COLO668 (cell line): Measurements from ENCODE around the gene GPR158.

Experiments
- DNase-seq: peaks from one replicate; lab custom pipeline; 2025; ENCODE audit not compliant: unreplicated experiment; lab: John Stamatoyannopoulos, UW

GPR158 gene

DNA sequence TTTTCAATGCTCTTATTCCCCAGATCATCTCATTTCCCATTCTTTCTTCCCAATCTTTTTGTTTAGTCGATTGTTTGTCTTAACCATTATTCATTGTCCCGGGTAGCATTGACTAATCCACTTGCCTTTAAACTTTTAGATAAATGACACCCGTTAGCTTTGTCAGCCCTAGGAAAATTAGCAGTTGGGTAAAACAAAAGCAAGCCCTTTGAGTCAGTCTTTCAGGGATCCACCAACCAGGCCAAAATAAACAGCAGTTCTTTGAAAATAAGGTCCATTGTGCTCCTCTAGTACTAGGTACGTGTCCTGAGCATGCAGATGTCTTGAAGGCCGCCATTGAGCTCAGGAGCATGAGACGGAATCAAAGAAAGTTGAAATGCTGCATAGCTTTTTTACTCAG is 389.6 kb downstream of the GPR158 start:
- DNase-seq = no peak

DNA sequence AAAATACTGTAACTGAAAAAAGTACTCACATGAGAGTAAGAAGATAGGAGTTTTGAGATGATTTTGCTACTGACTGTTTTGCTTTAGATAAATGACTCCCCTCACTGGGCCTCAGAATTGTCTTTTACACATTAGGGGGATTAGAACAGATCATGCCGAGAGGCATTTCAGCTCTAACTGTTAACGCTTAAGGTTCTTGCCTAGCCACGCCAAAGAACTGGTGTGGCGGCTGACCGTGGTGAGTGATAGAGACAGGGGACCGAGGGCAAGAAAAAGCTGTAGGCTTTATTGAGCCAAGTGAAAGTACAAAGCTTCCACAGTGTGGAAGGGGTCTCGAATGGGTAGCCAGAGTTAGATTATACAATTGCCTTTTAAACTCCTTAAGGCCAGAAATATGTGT is 390.8 kb downstream of the GPR158 start:
- DNase-seq = no peak

DNA sequence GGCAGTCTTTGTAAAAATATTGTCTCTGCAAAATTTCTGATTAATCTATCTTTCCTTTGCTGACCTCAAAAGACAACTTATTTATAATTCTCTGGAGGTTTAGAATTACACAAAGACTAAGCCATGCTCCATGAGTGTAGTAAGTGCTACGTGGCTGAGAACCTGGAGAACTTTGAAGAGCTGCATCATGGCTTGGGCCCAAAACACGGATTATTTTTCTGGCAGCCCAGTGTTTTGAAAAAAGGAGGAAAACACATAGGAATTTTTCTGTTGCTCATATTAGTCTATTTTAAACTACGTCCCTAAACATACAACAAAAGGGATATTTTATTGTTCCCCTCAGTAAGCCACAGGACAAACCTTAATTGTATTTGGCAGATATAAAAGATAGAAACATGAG is 398.5 kb downstream of the GPR158 start:
- no peak for DNase-seq

DNA sequence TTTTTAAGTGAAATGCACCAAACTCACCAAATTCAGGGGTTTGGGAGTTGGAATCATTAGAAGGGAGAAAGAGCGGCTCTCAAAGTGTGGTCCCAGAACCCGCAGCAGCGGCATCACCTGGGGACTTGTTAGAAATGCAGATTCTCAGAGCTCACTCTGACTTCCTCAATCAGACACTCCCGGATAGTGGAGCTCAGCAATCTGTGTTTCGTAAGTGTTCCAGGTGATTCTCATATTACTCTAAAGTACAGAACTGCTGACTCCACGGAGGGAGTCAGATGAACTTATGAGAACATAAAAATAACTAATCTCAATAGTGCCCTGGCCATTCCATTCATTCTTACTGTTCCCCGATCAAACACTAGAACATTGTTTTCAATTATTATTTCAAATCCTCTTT is 400.5 kb downstream of the GPR158 start:
- DNase-seq = no peak

DNA sequence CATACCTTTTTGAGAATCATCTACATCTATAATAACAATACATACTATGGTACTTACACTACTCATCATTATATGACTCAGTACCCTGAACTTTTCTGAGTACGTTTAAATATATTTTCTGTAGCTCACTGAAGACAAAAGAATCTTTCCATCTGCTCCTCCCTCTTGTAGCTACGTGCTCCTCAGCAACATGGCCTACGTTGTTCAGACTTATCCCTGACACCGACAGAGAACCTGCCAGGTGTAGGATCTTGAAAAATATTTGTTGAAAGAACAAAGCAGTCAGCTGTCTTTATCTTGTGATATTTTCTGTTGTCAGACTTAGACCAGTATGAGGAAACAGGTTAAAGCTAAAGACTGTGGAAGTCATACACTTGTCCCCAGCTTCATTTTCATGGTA is 403.3 kb downstream of the GPR158 start:
- DNase-seq = no peak

DNA sequence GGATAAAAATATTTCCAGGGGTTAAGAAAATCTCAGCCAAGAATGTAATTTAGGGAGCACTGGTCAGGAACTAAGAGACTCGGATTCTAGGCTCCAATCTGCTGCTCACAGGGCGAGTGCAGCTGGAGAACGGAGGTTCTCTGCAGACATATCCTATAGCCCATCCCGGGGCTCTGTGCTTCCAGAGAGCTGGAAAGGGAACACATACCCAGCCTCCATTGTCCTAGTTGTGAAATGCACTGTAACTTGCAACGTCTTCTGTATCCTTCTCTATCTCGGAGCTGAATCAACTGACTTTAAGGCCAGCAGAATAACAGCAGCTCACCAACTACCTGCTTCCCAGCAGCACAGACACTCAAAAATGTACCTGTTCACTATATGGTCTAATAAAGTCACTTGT is 408.2 kb downstream of the GPR158 start:
- no peak for DNase-seq

DNA sequence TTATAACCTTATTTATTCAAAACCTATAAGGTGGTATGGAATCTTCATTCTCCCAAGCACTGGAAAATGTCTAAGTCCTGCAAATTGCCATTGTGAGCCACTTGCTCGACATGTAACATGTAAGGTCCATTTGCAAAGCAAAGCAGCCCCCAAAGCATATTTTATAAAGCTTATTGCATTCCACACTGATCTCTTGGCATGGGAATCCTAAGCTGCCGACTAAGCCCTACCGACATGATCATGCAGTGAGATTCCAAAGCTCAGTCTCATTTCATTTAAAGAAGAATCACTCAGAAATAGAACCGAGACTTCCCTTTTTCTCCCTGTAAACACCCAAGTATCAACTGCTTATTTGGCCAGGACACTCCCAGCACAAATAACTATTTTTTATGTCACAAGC is 425.9 kb downstream of the GPR158 start:
- DNase-seq = no peak

DNA sequence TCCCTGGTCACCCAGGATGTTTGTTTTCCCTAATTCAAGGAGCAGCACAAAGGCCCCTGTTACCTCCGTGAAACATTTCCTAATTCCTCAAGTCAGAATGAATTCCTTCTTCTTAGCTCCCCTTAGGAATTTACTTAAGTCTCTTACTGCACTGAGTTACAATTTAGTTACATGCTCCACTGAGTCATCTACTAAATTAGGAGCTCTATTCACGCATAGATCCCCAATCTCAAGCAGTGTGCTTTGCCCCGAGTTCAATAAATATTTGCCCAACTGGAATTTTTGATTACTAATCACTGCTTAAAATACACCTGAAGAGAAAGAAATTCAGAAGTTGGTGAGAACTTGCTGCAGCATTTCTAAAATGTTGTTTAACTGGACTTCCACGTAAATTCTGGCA is 429.8 kb downstream of the GPR158 start:
- DNase-seq = no peak

DNA sequence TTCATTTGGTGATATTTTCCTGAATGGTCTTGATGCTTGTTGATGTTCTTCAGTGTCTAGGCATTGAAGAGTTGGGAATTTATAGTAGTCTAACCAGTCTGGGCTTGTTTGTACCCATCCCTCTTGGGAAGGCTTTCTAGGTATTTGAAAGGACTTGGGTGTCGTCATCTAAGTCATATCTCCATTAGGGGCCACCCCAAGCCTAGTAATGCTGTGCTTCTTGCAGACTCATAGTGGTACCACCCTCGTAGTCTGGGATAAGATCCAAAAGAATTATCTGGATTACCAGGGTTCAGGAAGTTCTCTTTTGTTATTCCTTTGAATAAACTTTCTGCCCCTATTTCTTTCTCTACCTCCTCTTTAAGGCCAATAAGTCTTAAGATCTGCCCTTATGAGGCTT is 439.9 kb downstream of the GPR158 start:
- no peak for DNase-seq

DNA sequence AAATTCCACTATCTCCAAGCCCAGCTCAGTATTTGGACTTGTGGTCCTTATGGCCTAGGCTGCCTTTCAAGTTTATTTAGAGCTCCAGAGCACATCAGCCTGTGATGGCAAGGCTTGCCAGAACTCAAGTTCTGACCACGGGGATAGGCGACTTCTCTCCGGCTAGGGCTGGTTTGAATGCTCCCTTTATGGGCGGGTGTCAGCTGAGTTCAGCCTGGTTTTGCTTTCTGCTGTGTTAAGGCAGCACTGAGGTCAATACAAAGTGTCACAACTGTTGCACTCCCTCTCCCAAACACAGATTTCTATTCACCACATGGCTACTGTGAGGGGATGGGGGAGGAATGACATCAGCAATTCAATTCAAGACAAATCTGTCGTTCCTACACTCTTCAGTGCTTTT is 441.1 kb downstream of the GPR158 start:
- no peak for DNase-seq

DNA sequence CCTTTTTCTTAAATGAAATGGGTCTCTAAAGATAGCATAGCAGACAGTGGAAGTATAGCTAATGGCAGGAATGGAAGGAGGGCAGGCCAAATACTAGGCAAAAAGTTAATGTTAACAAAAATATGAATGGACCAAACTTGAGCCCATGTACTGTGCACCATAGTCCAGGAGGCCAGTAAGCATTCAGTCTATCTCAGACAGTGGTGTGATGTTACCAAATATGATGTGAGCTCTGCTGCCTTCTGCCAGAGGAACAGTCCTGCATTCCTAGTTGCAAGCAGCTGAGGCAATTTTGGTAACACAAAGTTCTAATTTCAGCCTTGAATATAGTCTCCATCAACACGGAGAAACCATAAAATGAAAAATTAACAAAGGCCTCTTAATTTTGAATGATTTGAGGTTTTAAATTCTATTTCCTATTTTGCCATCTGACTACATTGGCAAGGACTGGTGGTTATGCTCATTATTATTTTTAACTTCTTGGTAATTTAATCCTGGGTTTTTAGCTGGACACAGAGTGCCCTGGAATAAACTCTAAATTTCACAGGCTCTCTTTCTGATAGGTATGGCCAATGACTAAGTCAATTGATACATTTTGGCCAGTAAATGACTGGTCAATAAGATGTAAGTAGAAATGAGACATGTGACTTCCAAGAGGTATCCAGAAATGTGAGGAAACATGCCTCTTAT is 442.2 kb downstream of the GPR158 start:
- no peak for DNase-seq

DNA sequence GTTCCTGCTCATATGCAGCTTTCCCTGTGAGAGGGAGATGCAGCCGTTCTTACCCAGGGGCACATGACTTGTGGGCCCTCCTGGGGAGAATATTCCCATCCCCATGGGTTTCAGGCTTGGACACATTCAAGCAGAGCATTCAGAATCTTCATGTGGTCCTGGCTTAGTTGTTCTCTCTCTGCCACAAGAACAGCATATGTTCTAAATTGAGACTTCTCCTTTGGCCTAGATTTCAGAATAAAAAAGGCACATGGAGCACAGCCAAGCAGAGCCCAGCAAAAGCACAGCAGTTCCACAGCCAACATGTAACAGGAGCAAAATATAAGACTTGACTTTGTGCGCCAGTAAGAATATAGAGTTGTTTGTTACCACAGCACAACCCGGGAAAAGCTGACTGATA is 452.8 kb downstream of the GPR158 start:
- DNase-seq = no peak

DNA sequence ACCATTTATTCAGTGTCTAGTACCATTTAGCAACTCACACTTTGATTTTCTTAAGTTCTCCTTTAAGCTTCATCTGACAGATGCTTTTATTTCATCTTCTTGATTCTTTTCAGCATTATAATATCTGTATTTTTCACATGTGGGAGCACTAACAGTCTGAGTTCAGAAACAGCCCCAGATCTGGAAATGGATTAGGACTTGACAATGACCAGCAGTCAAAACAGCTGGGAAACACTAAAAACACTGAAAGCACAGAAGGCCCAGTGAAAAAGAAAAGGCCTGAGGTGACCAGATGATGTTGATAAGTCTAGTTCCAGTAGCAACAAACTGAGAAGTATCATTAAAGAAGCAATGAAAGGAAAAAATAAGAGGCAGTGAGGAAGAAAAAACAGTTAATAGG is 454.5 kb downstream of the GPR158 start:
- DNase-seq = no peak

DNA sequence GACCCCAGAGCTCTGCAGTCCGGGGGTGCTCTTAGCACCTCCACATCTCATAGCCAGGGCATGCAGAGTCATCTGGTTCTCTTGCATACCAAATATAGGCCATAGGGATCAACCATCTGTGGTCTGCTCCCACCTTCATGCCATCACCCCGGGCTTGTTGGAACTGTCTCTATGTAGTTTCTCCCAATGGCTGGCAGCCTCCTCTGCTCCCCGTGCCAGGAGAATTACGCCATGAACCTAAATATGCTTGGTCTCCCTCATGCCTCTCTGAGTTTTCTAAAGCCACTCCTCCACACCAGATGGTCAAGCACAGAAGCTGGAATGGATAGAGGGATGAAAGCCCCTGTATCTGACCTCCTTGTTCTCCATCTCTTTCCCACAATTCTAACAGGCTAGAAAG is 456.7 kb downstream of the GPR158 start:
- DNase-seq = no peak

DNA sequence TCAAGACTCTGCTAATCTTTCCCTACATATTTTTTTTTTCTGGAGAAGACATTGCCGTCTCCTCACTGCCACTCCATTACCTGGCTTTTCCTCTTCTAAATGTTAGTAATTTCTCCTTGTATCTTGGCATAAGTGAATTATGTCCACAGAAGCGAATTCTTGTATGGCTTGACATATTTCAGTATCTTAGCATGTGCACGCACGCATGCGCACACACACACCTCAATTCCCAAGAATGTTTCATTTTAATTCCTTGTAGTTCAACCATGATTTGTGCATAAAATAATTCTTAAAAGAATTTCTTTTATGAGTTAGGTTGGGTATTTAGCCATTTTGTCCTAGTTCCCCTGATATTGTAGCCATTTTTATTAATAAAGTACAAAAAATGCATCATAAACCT is 458.0 kb downstream of the GPR158 start:
- no peak for DNase-seq

DNA sequence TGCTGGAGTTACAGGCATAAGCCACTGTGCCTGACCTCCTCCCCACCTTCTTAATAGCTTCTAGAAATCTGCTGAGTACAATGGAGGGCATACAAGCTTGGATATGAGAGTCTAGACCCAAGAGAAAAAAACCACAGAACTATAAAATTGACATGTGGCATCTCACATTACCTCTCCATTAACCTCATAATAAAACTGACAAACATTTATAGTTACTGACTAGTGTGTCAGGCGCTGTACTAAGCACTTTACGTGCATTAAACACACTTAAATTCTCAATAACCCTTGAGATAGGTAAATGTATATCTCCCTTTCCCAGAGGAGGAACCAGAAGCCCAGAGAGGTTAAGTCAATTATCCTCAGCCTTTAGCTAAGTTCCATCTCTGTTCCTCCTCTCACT is 458.7 kb downstream of the GPR158 start:
- DNase-seq = no peak

DNA sequence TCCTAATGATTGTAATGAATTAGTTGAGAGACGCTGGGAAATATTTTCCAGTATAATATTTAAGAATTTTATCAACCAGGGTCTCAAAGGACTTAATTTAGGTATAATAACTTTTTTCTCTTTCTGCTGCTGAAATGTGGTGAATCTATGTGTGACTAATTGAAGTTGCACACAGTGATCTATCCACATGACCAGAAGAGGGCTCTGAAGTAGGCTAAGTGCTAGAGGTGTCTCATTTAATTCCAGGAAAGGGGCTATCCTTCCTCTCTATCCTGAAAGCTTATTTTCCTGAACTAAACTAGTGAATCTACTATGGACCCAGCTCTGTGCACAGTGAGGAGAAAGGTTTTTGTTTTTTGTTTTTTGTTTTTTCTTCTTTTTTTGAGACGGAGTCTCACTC is 464.8 kb downstream of the GPR158 start:
- DNase-seq = no peak

DNA sequence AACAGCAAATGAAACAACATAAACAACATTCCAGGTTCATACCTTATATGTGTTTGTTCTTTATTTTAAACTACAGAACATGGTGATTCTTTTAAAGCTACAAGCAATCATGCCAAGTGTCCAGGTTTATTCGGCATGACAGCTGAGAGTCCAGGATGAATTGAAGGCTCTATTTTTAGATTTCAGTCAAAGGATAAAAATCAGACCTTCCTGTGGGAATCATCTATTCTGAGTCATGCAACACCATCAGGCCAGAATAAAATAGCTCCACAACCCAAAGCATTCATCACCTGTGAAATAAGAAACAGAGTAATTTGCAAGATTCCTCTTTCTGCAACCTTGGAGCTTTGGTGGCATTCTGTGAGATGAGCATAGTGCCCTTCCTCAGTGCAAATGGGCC is 466.8 kb downstream of the GPR158 start:
- no peak for DNase-seq

DNA sequence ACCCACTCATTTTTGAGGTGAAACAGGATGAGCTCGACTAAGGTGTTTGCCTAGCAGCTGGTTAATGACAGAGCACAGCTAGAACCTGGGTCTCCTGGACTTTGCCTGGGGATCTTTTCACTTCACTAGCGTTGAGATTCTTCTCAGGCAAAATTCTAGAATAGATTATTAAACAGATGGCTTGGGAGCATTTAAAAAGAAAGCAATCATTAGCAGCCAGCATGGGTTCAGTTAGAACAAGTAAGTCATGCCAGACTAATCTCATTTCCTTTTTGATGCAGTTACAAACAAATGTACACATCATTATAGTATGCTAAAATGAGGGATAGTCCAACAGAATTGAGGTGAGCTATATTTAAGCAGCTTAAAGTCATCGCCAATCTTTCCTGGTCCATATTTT is 467.9 kb downstream of the GPR158 start:
- DNase-seq = no peak

DNA sequence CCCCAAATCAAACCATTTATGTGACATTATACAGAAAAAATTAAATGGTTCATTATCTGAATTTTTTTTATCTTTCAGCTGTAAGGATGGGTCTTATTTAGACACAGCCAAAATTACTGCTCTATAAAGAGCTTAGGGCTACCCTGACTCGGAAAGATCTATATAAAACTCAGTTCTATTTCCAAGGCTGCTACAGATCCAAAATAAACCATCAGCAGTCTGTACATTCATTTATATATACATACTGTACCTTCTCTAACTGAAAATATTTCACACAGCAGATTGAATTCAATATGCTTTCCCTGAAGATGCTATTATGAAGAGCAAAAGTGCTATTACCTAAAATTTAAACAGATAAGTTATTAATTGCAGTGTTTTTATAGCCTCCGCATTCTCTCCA is 471.6 kb downstream of the GPR158 start:
- no peak for DNase-seq

DNA sequence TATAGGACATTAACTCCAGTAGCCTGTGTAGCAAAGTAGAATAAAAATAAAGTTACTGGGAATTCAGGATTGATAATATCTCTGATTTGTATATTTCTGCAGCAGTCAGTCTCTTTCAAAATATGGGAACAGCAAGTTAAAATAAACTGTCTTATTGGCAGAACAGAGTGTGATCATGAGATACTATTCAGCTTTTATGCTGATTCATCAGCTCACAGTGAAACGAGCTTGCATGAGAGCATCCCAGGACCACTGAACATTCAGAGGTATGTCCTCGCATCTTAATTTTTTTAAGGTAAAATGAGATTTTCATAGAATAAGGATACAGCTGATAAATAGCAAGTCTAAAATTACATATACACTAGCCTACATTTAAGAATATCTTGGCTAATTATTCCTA is 476.7 kb downstream of the GPR158 start:
- DNase-seq = no peak
